Hepatocyte (in vitro differentiated cells): ENCODE results near the gene NRIP1. TPM values are rescaled to one million over a fixed set of nuclear protein-coding genes. Genes with fewer than 3 reads are reported as not detected.

Experiments used
- DNase-seq: peaks from one replicate; pipeline ENCODE4 v3.0.0-alpha.2; 2016; ENCODE audit warnings: low spot score
- H2AFZ ChIP-seq: fragments of 200-600 bp; sonication (generic); 2 replicates; pipeline ENCODE4 v1.6.0; 2016; ENCODE audit warnings: antibody characterized with exemption, mild to moderate bottlenecking
- H3K27ac ChIP-seq: fragments of 200-600 bp; sonication (generic); 2 replicates; pipeline ENCODE4 v1.5.1; 2016; ENCODE audit warnings: mild to moderate bottlenecking
- H3K27me3 ChIP-seq: fragments of 200-600 bp; sonication (generic); 2 replicates; pipeline ENCODE4 v1.6.1; 2016
- H3K36me3 ChIP-seq: fragments of 200-600 bp; sonication (generic); replicated peaks from 2 replicates; pipeline ENCODE4 v1.5.1; 2016; ENCODE audit warnings: low read depth; ENCODE audit not compliant: insufficient read depth
- H3K4me1 ChIP-seq: fragments of 200-600 bp; sonication (generic); 2 replicates; pipeline ENCODE4 v1.5.1; 2016; ENCODE audit warnings: mild to moderate bottlenecking, moderate library complexity; ENCODE audit not compliant: insufficient read depth
- H3K4me2 ChIP-seq: fragments of 200-600 bp; sonication (generic); 2 replicates; pipeline ENCODE4 v1.6.0; 2016
- H3K4me3 ChIP-seq: fragments of 200-600 bp; sonication (generic); 2 replicates; pipeline ENCODE4 v1.5.1; 2016; ENCODE audit warnings: mild to moderate bottlenecking
- H3K79me2 ChIP-seq: fragments of 200-600 bp; sonication (generic); 2 replicates; pipeline ENCODE4 v1.6.0; 2017; ENCODE audit warnings: mild to moderate bottlenecking
- H3K9me2 ChIP-seq: fragments of 200-600 bp; sonication (generic); replicated peaks from 2 replicates; pipeline ENCODE4 v1.6.0; 2017; ENCODE audit warnings: mild to moderate bottlenecking; ENCODE audit not compliant: insufficient read depth
- H3K9me3 ChIP-seq: fragments of 200-600 bp; sonication (generic); 2 replicates; pipeline ENCODE4 v1.5.1; 2016; ENCODE audit warnings: low read depth, mild to moderate bottlenecking
- H4K20me1 ChIP-seq: fragments of 200-600 bp; sonication (generic); 2 replicates; pipeline ENCODE4 v1.6.0; 2016; ENCODE audit warnings: mild to moderate bottlenecking; ENCODE audit not compliant: insufficient read depth, poor library complexity, severe bottlenecking
- EZH2 ChIP-seq: fragments of 200-600 bp; sonication (generic); IDR thresholded peaks from 2 replicates; pipeline ENCODE4 v1.6.1; 2016; ENCODE audit warnings: antibody characterized with exemption, mild to moderate bottlenecking, borderline replicate concordance
- EZH2phosphoT487 ChIP-seq: fragments of 200-600 bp; sonication (generic); IDR thresholded peaks from one replicate; pipeline ENCODE4 v1.6.1; 2018; ENCODE audit warnings: antibody characterized with exemption, mild to moderate bottlenecking, low read depth, moderate library complexity; ENCODE audit not compliant: unreplicated experiment, severe bottlenecking
- WGBS: methylation state at CpG from one replicate; pipeline ENCODE4 v1.1.6; 2016; ENCODE audit warnings: low lambda C conversion rate; ENCODE audit errors: missing lambda C conversion rate; 5-methylcytosine and 5-hydroxymethylcytosine counted together
- polyA plus RNA-seq: library from polyadenylated mRNA; unstranded; fragments of >200 nt; fragmentation: Nextera tagmentation; extraction: Ambion mirVana; gene quantifications from 2 replicates; pipeline ENCODE4 v1.2.1, GENCODE V29; 2016
- total RNA-seq: library from RNA; depleted of rRNA; stranded (reverse); fragments of >200 nt; gene quantifications from 2 replicates; pipeline ENCODE4 v1.2.3, GENCODE V29; 2014
- TF ChIP-seq, protein P1 (sequence below): fragments of 200-600 bp; sonication (generic); IDR thresholded peaks from 2 replicates; pipeline ENCODE4 v1.5.1; 2016; ENCODE audit warnings: antibody characterized with exemption, mild to moderate bottlenecking; ENCODE audit not compliant: poor library complexity

NRIP1 gene
- total and polyA plus RNA-seq, 2 experiments from 2014 or later = 11.5 to 62.4 TPM

DNA sequence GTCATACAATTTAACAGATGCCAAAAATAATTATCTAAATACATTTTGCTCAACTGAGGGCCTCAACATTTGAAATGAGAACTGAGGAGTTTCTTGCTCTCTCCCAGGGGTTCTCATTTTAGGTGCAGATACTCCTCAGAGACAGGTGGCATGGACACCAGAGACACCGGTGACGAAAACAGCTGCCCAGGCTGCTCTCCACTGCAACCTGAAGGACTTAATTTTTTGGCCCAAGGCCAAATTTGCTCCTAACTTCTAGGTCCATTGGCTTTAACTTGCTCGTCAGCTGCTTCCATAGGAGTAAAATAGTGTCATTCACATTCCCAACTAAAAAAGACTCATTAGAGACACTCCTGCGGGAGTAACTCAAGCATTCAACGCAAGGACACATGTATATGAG, 87.0 kb downstream of the NRIP1 start:
- H3K36me3 ChIP-seq = no peaks in the 10 kb centered on the region
- H3K9me3 ChIP-seq = no peaks in the 10 kb centered on the region
- H3K9me2 ChIP-seq = no peaks in the 10 kb centered on the region
- no peak for DNase-seq
- H3K4me3 ChIP-seq = no peak overlapping the region
- H3K27me3 ChIP-seq = no peaks in the 10 kb centered on the region
- TF ChIP-seq EZH2phosphoT487 = no peak
- no peak for TF ChIP-seq EZH2
- TF ChIP-seq, protein P1, sequence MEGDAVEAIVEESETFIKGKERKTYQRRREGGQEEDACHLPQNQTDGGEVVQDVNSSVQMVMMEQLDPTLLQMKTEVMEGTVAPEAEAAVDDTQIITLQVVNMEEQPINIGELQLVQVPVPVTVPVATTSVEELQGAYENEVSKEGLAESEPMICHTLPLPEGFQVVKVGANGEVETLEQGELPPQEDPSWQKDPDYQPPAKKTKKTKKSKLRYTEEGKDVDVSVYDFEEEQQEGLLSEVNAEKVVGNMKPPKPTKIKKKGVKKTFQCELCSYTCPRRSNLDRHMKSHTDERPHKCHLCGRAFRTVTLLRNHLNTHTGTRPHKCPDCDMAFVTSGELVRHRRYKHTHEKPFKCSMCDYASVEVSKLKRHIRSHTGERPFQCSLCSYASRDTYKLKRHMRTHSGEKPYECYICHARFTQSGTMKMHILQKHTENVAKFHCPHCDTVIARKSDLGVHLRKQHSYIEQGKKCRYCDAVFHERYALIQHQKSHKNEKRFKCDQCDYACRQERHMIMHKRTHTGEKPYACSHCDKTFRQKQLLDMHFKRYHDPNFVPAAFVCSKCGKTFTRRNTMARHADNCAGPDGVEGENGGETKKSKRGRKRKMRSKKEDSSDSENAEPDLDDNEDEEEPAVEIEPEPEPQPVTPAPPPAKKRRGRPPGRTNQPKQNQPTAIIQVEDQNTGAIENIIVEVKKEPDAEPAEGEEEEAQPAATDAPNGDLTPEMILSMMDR = no peak
- 93% methylated on average over 5 of the region's 5 CpGs for WGBS
- no peak overlapping the region for H2AFZ ChIP-seq
- H3K27ac ChIP-seq = no peak overlapping the region
- H3K79me2 ChIP-seq = peaks cover 91% of the 10 kb centered on the region
- no peaks in the 10 kb centered on the region for H3K4me1 ChIP-seq
- peaks cover 11% of the 10 kb centered on the region for H4K20me1 ChIP-seq
- no peak overlapping the region for H3K4me2 ChIP-seq

DNA sequence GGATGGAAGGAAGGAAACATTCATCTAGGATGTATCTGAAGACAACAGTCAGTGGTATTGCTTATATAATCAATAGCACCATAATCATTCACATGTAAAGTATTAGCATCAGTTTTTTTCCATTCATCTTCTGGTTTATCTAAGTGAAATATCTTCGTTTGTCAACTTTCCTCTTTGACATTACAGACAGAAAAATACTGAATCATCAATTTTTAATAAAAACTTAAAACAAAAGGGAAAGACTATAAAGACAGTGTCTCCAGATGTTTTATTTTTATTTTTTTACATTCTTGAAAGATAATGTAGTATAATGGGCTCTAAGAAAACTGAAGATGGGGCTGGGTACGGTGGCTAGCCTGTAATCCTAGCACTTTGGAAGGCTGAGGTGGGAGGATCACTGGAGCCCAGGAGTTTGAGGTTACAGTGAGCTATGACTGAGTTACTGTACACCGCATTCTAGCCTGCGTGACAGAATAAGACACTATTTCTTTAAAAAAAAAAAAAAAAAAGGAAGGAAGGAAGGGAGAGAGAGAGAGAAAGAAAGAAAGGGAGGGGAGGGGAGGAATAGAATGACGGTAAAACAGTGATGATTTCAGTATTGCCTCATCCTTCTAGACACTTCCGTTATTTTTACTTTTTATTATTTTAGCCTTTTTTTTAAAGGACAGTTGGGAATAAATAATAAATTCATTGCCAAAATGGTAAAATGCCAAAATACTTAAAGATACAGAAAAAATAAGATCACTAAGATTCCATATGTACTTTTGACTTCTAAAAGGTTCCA, 89.5 kb downstream of the NRIP1 start:
- Histone ChIP-seq H3K79me2 (peaks cover 93% of the 10 kb centered on the region), H3K4me3 (no peak overlapping the region), H3K9me3 (no peaks in the 10 kb centered on the region), H3K4me2 (no peak overlapping the region), H3K27me3 (no peaks in the 10 kb centered on the region), H3K4me1 (no peaks in the 10 kb centered on the region), H4K20me1 (peaks cover 4% of the 10 kb centered on the region), H2AFZ (no peak overlapping the region), H3K9me2 (no peaks in the 10 kb centered on the region), H3K27ac (no peak overlapping the region), H3K36me3 (no peaks in the 10 kb centered on the region)
- WGBS = 88% methylated on average over 6 of the region's 6 CpGs
- TF ChIP-seq, protein P1 = no peak
- no peak for TF ChIP-seq EZH2phosphoT487
- no peak for TF ChIP-seq EZH2
- no peak for DNase-seq

DNA sequence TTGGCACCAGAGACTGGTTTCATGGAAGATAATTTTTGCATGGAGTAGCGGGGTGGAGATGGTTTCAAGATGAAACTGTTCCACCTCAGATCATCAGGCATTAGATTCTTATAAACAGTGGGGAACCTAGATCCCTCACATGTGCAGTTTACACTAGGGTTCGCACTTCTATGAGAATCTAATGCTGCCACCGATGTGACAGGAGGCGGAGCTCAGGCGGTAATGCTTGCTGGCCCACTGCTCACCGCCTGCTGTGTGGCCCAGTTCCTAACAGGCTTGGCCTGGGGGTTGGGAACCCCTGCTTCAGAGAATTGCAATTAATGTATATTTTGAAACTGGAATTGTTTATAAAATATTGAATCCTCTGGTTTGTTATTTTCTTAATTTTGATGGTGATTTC, 92.1 kb downstream of the NRIP1 start:
- no peaks in the 10 kb centered on the region for H3K9me2 ChIP-seq
- no peaks in the 10 kb centered on the region for H3K27me3 ChIP-seq
- no peaks in the 10 kb centered on the region for H3K36me3 ChIP-seq
- no peak for DNase-seq
- TF ChIP-seq EZH2phosphoT487 (no peak), EZH2 (no peak)
- TF ChIP-seq, protein P1 = no peak
- peaks cover 86% of the 10 kb centered on the region for H3K79me2 ChIP-seq
- no peaks in the 10 kb centered on the region for H3K9me3 ChIP-seq
- H3K4me2 ChIP-seq = no peak overlapping the region
- WGBS = 95% methylated on average over 6 of the region's 6 CpGs
- peaks cover 4% of the 10 kb centered on the region for H4K20me1 ChIP-seq
- no peak overlapping the region for H3K4me3 ChIP-seq
- H2AFZ ChIP-seq = no peak overlapping the region
- no peak overlapping the region for H3K27ac ChIP-seq
- H3K4me1 ChIP-seq = no peaks in the 10 kb centered on the region
